ENCODE data around the gene PRIMA1.

Gene PRIMA1

DNA sequence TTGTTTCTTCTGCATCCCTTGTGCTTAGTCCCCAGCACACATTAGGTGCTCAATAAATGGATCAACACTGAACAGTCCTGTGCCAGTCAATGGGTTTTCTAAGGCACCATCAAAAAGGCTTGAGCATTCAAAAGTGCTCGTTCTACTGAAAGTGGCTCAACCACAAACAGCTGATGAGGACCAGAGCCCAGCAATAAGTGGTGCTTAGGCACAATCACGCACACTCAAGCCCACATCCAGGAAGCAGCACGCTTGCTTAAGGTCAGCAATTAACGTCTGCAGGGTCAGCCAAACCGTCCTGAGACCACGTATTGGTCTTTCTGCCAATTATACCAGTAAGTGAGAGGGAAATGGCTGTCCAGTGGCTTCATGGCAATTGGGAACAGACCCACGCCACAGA is 56.5 kb downstream of the PRIMA1 start:
- DNase-seq (ENCODE audit: low spot score): no peak

DNA sequence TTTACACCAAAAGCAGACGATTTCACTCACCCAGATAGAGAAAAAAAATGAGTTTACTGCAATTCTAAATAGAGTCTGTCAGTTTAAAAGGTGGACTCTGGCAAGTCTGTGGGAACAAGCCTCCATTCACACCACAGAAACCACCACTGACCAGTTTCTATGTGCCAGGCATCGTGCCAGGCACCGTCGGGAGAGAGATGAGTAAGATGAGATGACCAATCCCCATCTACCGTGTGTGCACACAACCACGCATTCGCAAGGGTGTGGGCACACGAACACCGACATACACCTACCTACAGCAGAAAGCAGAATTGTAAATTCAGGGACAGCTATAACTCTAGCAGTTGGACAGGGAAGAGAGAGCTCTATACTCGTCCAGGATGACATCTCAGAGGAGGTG is 58.3 kb downstream of the PRIMA1 start:
- DNase-seq (ENCODE audit: low spot score): peak; percentile 20

DNA sequence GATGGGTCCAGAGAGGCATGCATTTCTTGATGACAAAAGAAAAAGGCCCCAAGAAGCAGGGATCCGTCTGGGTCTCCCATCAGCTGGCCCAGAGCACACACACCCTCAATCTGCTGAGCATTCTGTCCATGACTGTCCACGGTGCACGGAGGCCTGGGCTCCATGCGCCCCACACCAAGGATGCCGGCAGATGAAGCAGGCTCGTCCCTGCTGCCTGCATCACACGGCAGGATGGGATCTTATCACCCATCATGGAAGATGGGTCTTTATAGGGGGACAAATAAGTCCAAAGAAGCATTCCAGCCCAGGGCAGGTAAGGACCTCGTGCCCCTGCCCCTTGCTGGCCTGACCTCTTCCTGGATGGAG is 59.7 kb downstream of the PRIMA1 start:
- DNase-seq (ENCODE audit: low spot score): no peak

DNA sequence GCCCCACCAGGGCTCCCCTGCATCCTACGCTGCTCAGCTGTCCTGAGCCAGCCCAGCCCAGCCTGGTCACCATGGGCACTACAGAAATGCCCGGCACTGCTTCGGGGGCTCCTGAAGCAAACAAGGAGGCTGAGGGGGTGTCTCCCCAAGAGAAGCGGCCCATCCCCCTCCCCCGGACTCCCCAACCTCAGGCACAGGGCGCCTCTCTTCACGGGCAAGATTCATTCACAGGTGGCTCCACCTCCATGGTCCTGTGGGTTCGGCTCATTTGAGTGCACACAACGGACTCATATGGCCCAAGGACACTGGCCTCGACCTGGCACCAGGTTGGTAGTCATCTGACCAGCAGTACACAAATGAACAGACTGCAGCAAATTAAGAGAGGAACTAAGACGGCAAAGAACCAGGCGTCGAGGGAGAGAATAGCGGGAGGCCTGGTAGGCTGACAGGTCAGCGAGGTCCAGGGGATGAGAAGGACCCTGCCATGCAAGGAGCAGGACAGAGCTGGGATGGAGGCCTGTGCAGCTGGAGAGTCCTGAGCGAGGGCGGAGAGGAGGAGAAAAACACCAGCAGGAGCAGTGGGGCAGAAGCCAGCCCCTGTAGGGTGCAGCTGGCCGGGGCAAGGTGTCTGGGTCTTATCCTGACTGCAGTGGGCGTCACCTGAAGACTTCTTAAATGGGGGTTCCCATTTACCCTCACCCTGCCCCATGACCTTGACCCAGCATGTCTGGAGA is 60.2 kb downstream of the PRIMA1 start:
- DNase-seq (ENCODE audit: low spot score): no peak

DNA sequence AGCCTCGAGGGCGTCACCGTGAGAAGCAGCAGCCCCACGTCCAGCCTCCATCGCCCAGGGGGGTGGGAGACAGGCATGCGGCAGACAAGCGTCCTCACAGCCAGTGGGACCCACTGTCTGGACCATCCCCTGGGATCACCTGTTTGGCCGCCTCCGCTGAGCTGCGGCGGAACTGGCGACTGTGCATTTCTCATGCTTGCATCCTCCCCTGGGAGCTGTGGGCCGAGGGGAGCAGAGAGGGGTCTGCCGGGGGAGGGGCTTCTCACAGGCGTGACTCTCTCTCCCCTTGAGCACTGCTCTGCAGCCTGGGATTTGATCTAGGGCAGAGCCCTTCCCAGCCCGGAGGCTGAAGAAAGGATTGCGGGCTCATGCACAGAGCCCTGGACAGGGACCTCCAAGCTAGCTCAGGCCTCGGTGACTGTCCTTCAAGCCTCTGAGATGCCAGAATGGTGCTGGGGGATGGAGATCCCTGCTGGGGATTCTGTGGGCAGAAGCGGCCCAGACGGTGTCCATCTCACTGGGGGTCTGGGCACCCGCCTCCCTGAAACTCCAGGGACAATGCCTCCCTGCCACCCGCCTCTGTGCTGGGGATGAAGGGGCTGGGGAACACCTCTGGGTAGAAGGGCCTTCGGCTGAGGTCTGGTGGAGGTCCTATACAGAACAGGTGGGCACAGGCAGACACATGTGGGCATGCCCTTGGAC is 61.1 kb downstream of the PRIMA1 start:
- no peak for DNase-seq (ENCODE audit: low spot score)

DNA sequence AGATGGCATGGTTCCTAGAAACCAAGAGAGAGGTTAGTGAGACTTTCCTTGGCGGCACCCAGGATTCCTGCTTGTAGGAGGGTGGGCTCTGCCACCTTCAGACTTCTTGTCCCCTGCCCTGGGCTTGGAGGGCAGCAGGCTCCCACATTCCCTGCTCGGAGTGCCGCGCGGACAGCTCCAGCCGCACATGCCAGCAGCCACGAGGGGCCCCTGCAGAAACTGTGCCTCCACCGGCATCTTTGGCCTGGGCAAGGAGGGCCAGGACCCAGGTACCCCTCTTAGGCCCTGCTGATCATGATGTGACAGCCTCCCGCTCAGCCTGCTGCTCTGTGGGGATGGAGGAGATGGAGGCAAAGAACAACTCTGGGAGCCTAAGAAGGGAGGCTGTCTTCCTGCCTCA is 62.3 kb downstream of the PRIMA1 start:
- no peak for DNase-seq (ENCODE audit: low spot score)

DNA sequence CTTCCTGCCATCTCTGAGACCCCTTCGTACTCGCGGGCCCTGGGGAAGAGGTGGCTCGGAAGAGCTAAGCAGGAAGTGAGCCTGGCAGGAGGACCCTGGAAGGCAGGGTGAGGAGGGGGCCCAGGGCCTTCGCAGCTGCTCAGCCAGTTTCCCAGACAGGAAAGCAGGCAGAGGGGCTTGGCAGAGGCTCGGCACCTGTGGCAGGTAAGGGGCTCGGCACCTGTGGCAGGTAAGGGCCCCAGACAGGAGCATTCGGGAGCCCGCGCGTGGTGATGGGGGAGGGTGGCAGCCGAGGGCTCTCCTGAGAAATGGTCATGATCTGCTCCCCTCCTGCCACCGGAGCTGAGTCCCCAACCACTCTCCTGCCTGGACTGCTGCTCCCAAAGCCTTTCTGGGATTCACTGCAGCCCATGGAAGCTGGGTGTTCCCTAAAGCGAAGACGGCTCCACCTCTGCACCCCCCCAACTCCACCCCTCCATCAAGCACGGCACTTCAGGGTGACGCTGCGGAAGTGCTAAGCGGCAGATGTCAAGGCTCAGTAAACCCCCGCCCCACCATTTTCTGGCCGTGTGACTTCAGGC is 63.2 kb downstream of the PRIMA1 start:
- no peak for DNase-seq (ENCODE audit: low spot score)

DNA sequence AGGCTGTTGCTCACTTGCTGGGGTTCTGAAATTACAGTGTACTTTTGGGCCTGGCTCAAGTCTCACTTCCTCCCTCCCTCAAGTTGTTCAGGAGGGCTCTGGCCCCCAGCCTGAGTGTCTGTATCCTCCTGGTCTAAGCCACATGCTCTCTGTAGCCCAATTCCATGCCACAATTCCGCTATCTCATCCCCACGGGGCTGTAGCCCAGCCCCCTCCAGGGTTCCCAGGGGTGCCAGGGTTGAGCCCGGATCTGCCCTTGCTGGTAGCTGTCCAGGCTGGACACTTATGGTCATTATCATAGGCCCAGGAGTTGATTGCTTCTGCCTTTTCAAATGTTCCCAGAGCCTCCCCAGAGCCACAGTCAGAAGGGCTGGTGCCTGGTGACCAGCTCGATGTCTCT is 65.3 kb downstream of the PRIMA1 start:
- DNase-seq (ENCODE audit: low spot score): no peak

DNA sequence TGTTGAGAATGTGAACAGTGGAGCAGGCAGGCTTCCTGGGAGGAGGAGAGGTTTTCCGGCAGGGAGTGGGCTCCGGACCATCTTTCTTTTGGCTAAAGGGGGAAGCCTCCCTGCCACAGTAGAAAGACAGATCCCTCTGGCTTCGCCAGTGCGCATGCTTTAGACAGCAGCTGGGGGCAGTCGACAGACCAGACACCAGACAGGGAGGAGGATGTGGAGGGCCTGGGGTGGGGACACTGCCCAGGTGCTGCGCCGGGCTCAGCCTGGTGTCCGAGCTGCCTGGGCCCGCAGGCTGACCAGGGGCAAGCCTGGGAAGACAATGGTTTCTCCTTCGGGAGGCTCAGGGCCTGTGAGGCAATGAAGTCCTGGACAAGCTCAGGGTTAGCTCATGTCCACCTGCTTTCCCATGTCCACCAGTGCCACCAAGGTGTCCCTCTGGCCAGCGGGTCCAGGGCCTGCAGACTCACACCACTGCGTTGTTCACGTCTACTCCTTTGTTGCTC is 67.3 kb downstream of the PRIMA1 start:
- DNase-seq (ENCODE audit: low spot score): no peak

DNA sequence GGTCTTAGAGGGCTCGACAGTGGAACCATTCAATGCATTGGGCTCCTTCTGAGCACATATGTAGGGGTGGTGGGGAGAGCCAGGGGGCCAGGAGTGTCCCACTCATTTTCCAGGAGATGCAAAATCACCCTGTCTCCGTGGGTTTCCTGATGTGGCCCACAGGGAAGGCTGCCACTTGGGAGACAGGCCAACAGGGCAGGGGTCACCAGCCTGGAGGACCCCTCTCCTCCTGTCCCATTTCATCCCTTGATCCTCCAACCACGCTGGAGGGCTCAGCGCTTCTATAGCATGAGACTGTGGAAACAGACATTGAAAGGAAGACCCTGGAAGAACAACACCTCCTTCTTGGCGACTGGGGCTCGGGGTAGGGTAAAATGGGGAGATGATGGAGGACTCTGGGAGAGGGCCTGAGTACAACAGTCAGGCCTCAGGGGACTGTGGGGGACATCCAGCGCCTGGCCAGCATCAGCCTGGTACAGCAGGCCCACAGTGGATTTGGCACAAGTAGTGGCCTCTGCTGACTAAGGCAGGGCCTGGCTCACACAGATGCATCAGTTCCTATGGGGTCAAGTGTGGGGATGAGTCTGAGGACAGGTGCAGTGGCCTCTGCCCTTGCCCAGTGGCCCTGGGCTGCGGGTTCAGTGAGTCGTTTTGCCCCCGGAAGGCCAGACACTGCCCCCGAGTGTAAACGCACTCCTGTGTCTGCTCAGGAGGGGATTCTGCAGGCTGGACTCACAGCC is 68.0 kb downstream of the PRIMA1 start:
- no peak for DNase-seq (ENCODE audit: low spot score)

DNA sequence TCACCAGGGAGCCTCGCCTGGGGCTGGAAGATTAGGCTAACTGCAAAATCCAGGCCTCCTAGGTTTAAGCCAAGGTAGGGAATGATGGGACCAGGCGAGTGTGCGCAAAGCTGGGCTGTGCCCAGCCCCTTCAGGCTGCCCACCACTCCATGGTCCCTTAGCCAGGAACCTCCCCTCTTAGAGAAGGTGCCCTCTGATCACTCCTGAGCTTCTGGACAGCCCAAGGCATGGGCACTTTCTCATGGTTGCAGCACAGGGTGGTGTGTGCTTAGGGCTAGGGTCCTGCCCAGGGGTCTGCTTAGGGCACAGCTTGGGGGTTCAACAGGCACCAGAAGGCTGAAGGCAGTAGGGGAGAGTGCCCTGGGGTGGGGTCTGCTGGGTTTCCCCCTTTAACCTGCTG is 69.0 kb downstream of the PRIMA1 start:
- no peak for DNase-seq (ENCODE audit: low spot score)

DNA sequence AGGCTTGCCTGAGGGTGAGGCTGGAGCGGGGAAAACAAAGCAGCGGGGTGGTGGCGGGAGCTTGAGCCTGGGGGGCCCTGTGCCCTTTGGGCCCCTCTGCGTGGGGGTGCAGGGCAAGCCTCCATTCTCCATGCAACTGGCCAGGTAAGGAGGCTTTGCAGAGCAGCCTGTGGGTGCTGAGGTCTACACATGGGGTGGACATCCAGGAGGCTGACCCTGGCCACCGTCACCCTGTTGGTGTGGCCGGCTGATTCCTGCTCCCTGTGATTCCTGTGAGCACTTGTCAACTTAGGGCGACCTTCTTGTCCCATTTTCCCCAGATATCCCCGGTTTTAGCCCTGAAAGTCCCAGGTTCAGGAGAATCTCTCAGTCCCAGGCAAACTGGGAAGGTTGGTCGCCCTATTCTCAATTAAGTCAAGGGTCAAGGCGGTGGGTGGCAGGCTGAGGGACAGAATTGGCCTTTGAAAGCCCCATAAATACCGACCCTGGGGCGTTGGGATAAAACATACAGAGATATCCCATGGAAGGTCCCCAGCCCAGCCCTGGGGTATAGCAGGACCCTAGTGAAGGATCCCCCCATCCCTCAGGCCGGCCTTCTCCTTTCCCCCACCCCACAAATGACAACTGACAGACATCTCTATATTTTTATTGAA is 70.5 kb downstream of the PRIMA1 start:
- no peak for DNase-seq (ENCODE audit: low spot score)

DNA sequence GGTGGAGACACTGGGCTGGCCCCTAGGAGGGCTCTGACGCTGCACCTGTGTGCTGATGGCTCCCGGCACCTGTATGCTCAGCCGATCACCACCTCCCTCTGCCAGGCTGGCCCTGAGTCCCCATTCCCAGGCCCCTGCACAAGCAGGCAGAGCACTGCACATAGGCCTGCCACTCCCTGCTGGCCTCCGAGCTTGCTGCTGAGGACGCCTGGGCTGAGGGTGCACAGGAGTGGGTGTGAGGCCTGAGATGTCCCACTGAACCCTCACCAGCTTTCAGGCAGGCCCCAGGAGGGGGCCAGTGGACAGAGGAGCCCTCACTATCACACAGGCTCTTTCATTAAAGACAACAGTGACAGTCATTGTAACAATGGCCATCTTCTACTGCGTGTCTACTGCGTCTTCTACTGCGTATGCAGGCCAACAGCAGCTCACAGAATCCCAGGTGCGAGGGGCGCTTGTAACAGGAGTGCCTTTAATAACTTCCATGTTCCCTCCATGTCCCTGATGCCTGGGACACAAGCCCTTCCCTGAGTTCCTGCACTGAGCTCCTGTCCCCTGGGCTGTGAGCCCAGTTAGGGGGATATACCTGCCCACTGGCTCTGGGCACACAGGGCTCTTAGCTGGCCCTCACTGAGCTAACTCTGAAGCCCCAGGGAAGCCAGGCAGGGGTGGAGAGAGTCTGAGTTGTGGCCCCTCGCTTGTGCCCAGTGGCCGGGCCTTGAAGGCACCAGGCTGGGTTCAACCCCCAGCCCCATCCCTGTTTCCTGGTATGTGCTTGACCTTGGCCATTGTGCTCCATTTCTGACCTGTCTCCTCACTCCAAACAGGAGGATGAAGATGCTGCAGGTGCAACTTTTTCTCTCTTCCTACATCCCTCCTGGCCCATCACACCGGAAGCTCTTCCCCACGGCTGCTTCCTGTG is 71.3 kb downstream of the PRIMA1 start:
- DNase-seq (ENCODE audit: low spot score): no peak

DNA sequence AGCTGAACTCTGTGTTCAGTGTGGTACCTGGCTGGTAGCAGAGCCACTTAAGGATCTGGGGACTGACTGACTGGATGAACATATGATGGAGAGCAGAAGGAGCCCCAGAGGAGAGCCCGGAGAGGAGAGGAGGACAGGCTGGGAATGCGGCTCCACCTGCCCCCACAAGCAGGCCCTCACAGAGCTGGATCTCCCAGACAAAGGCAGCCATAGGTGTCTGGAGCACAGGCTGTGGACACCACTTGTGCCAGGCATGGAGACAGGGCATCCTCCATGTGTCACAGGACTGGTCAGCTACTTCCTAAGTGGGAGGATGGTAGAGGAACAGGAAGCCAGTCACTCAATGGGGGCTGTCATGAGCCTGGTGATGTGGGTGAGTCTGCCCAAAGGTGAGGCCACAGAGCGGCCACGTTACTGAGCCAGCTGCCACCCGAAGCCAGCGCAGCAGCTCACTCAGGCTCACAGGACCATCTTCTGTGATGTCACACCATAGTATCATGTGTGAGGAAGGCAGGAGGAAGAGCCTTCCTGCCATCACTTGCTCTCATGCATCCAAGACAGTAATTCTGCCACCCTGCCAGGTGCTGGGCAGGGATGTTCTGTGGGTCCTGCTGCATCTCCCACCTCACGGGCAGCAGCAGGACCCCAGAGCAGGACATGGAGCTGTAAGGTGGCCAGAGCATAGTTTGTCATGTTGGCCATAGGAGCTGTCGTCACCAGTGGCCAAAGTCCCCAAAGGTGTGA is 72.1 kb downstream of the PRIMA1 start:
- no peak for DNase-seq (ENCODE audit: low spot score)

DNA sequence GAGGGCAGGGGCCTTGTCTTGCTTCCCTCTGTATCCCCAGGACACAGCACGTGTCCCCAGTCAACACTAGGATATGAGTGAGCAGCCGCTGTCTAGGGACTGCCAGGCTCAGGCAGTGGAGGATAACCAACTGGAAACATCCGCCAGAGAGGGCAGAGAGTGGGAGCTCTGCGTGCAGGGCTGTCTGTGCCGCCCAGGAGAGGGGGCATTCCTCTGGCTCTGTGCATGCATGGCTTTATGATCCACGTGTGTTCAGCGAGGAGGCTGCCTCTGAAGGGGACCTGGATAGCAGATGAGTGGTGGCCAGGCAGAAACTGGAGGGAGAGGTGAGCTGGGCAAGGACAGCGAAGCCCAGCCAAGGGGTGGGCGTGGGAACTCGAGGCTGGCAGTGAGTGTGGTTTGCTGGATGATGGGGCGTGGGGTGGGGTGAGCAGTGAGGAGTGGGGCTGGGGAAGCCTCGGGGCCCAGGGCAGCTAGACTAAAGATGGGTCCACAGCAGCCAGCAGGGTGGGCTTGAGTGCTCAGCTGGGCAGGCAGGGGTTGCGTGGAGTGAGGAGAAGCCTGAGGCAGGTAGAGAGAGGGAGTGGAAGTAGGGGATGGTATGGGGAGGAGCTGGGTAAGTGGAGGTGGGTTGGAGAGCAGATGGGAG is 72.9 kb downstream of the PRIMA1 start:
- DNase-seq (ENCODE audit: low spot score): no peak

DNA sequence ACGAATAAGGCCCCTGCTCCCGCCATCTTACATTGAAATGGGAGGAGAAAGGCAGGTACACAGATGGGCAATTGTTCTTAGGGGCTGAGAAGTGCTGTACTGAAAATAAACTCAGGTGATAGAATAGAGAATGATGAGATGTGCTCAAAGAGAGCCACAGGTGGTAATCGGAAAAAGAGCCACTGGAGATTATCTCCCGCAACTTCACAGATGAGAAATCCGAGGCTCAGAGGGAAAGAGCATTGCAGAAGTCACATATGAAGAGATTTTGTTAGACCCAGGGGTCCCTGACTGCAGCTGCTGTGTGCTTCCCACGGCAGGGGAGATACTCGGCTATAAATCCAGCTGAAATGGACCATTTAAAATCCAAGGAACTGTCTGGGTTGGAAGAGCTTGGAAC is 73.7 kb downstream of the PRIMA1 start:
- DNase-seq (ENCODE audit: low spot score): no peak

DNA sequence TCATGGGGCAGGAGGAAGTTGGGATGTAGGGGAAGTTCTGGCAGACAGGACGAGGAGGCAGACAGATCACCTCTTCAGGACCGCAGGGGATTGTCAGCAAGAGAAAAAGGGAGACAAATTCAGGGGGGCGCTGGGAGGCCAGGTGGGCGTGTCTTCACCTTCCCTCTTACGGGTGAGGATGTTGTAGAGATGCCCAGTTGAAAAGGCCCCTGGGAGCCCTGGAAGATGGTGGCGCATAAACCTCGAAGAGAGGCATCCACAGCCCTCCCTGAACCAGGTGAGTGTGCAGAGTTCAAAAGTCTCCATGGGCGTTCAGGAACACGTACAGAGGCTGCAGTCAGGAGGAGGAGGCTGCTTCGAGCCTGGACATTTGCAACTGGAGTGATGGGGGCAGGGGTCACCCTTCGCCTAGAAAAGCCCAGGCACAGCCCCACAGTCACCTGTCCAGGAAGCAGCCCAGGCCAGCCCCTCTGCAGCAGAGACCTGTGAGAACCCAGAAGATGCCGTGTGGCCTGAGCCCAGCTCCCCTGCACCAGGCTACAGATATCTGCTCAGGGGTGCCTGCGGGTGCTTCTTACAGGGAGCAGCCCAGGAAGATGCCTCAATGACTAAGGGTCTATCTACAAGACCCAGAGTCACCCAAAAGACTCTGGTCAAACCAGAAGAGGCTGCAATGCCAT is 74.4 kb downstream of the PRIMA1 start:
- no peak for DNase-seq (ENCODE audit: low spot score)

DNA sequence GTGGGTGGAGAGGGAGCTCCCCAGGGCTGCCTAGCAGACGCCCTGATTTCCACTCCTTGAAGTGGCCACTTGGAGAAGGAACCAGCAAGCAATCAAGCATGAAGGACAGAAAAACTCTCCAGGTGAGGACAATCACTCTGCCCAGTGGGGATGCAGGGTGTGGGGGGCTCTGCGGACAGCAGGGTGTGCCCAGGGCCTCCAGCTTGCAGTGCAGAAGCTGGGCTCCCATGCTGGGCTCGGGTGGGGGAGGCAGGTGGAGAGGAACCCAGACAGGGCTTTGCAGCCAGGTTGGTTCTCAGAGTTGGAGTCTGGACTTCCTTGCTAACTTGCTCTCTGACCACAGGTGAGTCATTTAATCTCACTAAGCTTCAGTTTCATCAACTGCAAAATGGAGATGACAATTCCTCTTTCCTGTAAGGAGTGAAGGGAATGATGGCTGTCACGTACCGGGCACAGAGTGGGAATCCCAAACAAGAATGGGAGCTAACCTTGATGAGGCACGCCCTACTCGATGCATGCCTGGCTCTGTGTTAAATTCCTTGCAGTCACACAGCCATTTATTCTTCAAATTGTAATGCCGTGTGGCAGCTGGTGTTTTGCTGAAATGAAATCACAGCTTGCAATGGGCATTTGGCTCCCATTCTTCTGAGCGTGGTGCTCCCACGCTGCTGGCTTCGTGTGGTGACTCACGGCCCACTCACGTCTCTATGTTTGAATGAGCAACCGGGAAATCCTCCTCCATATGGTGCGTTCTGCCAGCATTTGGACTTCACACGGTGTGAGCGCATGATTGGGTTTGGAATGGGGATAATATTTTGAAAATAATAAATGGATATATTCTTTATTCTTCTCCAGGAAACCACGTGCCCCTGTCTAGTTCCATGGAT is 75.2 kb downstream of the PRIMA1 start:
- DNase-seq (ENCODE audit: low spot score): peak; percentile 75
